Measurements from ENCODE around the gene ATRN. TPM values are rescaled to one million over a fixed set of nuclear protein-coding genes. Genes with fewer than 3 reads are reported as not detected.

The ATRN gene
- total RNA-seq, 1 donor from 2014 or later, result 31.6 TPM

GRCh38 chr20:3551681-3552434 is 81.0 kb downstream of the ATRN start:
- ATAC-seq (no peak), DNase-seq (no peak)
- Histone ChIP-seq H3K9me3 (no peaks in the 10 kb centered on the region), H3K4me1 (no peaks in the 10 kb centered on the region), H3K27me3 (no peaks in the 10 kb centered on the region), H3K27ac (no peak overlapping the region), H3K36me3 (peaks cover 27% of the 10 kb centered on the region), H3K4me3 (no peak overlapping the region)
- no peak for TF ChIP-seq CTCF (IDR thresholded peaks at IDR 0.05)
- intact Hi-C loops (cut with DNase I), result no loop called here

GRCh38 chr20:3553663-3554062 is 82.8 kb downstream of the ATRN start:
- Histone ChIP-seq H3K36me3 (peaks cover 14% of the 10 kb centered on the region), H3K27ac (no peak overlapping the region), H3K4me3 (no peak overlapping the region), H3K27me3 (no peaks in the 10 kb centered on the region), H3K9me3 (no peaks in the 10 kb centered on the region), H3K4me1 (no peaks in the 10 kb centered on the region)
- DNase-seq (no peak), ATAC-seq (peak; percentile 50)
- no peak for TF ChIP-seq CTCF (IDR thresholded peaks at IDR 0.05)
- intact Hi-C loops (cut with DNase I), result no loop called here

- no peak for ATAC-seq
- Histone ChIP-seq H3K36me3 (peaks cover 2% of the 10 kb centered on the region), H3K9me3 (no peaks in the 10 kb centered on the region), H3K27ac (no peak overlapping the region), H3K4me3 (no peak overlapping the region), H3K4me1 (no peaks in the 10 kb centered on the region), H3K27me3 (no peaks in the 10 kb centered on the region)
- no peak for DNase-seq
- intact Hi-C loops (cut with DNase I), result no loop called here
- TF ChIP-seq CTCF (IDR thresholded peaks at IDR 0.05), result no peak
Measured at GRCh38 chr20:3557237-3557785, 86.5 kb downstream of the ATRN start.

- Histone ChIP-seq H3K36me3 (peaks cover 3% of the 10 kb centered on the region), H3K4me3 (no peak overlapping the region), H3K27ac (no peak overlapping the region), H3K27me3 (no peaks in the 10 kb centered on the region), H3K4me1 (no peaks in the 10 kb centered on the region), H3K9me3 (no peaks in the 10 kb centered on the region)
- ATAC-seq (no peak), DNase-seq (no peak)
- no peak for TF ChIP-seq CTCF (IDR thresholded peaks at IDR 0.05)
- intact Hi-C loops (cut with DNase I), result no loop called here
Measured at GRCh38 chr20:3559231-3559630, 88.4 kb downstream of the ATRN start.

- no peak for DNase-seq
- intact Hi-C loops (cut with DNase I), result no loop called here
- H3K4me1 ChIP-seq, result no peaks in the 10 kb centered on the region
- no peak for TF ChIP-seq CTCF (IDR thresholded peaks at IDR 0.05)
- ATAC-seq, result no peak
- no peaks in the 10 kb centered on the region for H3K9me3 ChIP-seq
- H3K27ac ChIP-seq, result no peak overlapping the region
- peaks cover 3% of the 10 kb centered on the region for H3K36me3 ChIP-seq
- H3K4me3 ChIP-seq, result no peak overlapping the region
- no peaks in the 10 kb centered on the region for H3K27me3 ChIP-seq
Measured at GRCh38 chr20:3559637-3560036, 88.8 kb downstream of the ATRN start.
